Gastroesophageal sphincter (tissue), 4 donors: ENCODE results near the gene ADAMTS4. TPM values are rescaled to one million over a fixed set of nuclear protein-coding genes. Genes with fewer than 3 reads are reported as not detected.
"Not testable (repeated sequence)": the region's sequence is repeated elsewhere in the genome, so short reads cannot be mapped to it uniquely, and the experiment has no call there.

Experiments used
- ATAC-seq: fragments of 150-250 bp; one replicate; pipeline ENCODE4 v1.9.1; 2016; ENCODE audit warnings: mild to moderate bottlenecking, moderate library complexity
- H3K27ac ChIP-seq, 4 donors: fragments of 200-600 bp; sonication (generic) in 3 of 4; 1 replicate in 3 of 4; 2 replicates in 1 of 4; pipeline ENCODE4 v1.5.1; 2016 to 2019
- H3K27me3 ChIP-seq: fragments of 200-600 bp; sonication (generic); one replicate; pipeline ENCODE4 v1.5.1; 2019
- H3K36me3 ChIP-seq, 2 donors: fragments of 200-600 bp; sonication (generic); one replicate each; pipeline ENCODE4 v1.5.1; 2019; ENCODE audit warnings: control low read depth in 1 of 2
- H3K4me1 ChIP-seq, 3 donors: fragments of 200-600 bp; sonication (generic); 1 replicate in 2 of 3; 2 replicates in 1 of 3; pipeline ENCODE4 v1.5.1; 2016 to 2019; ENCODE audit warnings: control low read depth in 2 of 3
- H3K4me3 ChIP-seq, 2 donors: fragments of 200-600 bp; sonication (generic); one replicate each; pipeline ENCODE4 v1.5.1; 2019; ENCODE audit warnings: mild to moderate bottlenecking in 1 of 2, moderate library complexity in 1 of 2
- H3K9me3 ChIP-seq, 3 donors: fragments of 200-600 bp; sonication (generic); one replicate each; pipeline ENCODE4 v1.5.1; 2017 to 2019; ENCODE audit warnings: control low read depth in 2 of 3
- EP300 ChIP-seq: sonication (generic); formaldehyde crosslinking; IDR thresholded peaks from one replicate; pipeline ENCODE4 v1.6.1; 2017; ENCODE audit warnings: antibody characterized with exemption, mild to moderate bottlenecking
- POLR2A ChIP-seq, 2 donors: fragments of 450-650 bp; IDR thresholded peaks; one replicate each; pipeline ENCODE4 v1.6.1; 2017; ENCODE audit warnings: antibody characterized with exemption in 2 of 2, mild to moderate bottlenecking in 2 of 2, moderate library complexity in 1 of 2
- POLR2AphosphoS5 ChIP-seq: sonication (generic); formaldehyde crosslinking; IDR thresholded peaks from one replicate; pipeline ENCODE4 v1.6.1; 2017; ENCODE audit warnings: antibody characterized with exemption
- WGBS, 2 donors: methylation state at CpG; one replicate each; pipeline ENCODE4 v1.1.5; 2018; ENCODE audit warnings: low coverage in 1 of 2; 5-methylcytosine and 5-hydroxymethylcytosine counted together
- total RNA-seq, 4 donors: library from RNA; depleted of rRNA; stranded (reverse); fragments of >200 nt; gene quantifications; one replicate each; pipeline ENCODE4 v1.1.0, GENCODE V29; 2016
- TF ChIP-seq, protein P1 (sequence below), 4 experiments: fragments of 200-600 bp in 2 of 4; fragments of 450-650 bp in 2 of 4; sonication (generic) in 1 of 4; IDR thresholded peaks; one replicate each; pipeline ENCODE4 v1.5.1; 2017 to 2019; ENCODE audit warnings: antibody characterized with exemption in 4 of 4, mild to moderate bottlenecking in 2 of 4, moderate library complexity in 2 of 4

Gene ADAMTS4
- total RNA-seq, 4 donors from 2014 or later: 3.7 to 60.6 (median 6.7) TPM

DNA sequence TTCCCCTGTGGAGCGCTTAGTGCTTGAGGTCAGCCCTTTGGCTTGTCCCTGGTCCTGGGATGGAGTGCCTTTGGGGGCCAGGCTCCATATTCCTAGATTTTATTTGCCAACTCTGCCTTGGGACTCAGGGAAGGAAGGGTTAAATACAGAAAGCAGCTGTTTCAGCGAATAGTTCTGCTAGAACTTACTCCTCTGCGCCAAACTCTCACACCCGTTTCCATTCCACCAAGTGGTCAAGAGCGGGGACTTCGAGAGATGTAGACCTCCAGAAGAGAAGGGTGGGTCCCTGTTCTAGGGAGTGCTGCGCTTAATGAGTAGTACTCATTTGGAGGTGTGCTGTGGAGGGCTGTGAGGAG lies 26.3 kb upstream of the ADAMTS4 start:
- H3K36me3 ChIP-seq: peaks cover 0 to 24% of the 10 kb centered on the region in 2 donors
- peak overlapping the region; percentile 22 to 73 (median 72) for H3K27ac ChIP-seq
- TF ChIP-seq POLR2A (IDR thresholded peaks at IDR 0.05) (no peak), POLR2AphosphoS5 (no peak), EP300 (no peak)
- TF ChIP-seq, protein P1, sequence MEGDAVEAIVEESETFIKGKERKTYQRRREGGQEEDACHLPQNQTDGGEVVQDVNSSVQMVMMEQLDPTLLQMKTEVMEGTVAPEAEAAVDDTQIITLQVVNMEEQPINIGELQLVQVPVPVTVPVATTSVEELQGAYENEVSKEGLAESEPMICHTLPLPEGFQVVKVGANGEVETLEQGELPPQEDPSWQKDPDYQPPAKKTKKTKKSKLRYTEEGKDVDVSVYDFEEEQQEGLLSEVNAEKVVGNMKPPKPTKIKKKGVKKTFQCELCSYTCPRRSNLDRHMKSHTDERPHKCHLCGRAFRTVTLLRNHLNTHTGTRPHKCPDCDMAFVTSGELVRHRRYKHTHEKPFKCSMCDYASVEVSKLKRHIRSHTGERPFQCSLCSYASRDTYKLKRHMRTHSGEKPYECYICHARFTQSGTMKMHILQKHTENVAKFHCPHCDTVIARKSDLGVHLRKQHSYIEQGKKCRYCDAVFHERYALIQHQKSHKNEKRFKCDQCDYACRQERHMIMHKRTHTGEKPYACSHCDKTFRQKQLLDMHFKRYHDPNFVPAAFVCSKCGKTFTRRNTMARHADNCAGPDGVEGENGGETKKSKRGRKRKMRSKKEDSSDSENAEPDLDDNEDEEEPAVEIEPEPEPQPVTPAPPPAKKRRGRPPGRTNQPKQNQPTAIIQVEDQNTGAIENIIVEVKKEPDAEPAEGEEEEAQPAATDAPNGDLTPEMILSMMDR (IDR thresholded peaks at IDR 0.05): no peak
- peaks cover 0 to 29% (median 18%) of the 10 kb centered on the region in 3 donors for H3K4me1 ChIP-seq
- no peaks in the 10 kb centered on the region for H3K27me3 ChIP-seq
- H3K9me3 ChIP-seq: no peaks in the 10 kb centered on the region
- no peak overlapping the region for H3K4me3 ChIP-seq
- ATAC-seq: peak; percentile 3
- 50% methylated on average over 5 of the region's 7 CpGs; no CpG with 5 or more reads in 1 of the 2 donors for WGBS, 2 donors

DNA sequence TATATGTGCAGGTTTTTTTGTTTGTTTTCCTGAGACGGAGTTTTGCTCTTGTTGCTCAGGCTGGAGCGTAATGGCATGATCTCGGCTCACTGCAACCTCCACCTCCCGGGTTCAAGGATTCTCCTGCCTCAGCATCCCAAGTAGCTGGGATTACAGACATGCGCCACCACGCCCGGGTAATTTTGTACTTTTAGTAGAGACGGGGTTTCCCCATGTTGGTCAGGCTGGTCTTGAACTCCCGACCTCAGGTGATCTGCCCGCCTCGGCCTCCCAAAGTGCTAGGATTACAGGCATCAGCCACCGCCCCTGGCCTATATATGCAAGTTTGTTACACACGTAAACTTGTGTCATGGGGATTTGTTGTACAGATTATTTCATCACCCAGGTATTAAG lies 25.8 kb upstream of the ADAMTS4 start:
- not testable (repeated sequence) for ATAC-seq, H3K4me3 ChIP-seq, H3K27me3 ChIP-seq, H3K9me3 ChIP-seq
- Histone ChIP-seq H3K36me3 (peaks cover 0 to 20% of the 10 kb centered on the region in 2 donors), H3K27ac (peak overlapping the region in 1 of 4 donors; percentile 73), H3K4me1 (peaks cover 0 to 29% (median 18%) of the 10 kb centered on the region in 3 donors)
- WGBS, 2 donors: 70% methylated on average over 4 of the region's 13 CpGs; no CpG with 5 or more reads in 1 of the 2 donors

DNA sequence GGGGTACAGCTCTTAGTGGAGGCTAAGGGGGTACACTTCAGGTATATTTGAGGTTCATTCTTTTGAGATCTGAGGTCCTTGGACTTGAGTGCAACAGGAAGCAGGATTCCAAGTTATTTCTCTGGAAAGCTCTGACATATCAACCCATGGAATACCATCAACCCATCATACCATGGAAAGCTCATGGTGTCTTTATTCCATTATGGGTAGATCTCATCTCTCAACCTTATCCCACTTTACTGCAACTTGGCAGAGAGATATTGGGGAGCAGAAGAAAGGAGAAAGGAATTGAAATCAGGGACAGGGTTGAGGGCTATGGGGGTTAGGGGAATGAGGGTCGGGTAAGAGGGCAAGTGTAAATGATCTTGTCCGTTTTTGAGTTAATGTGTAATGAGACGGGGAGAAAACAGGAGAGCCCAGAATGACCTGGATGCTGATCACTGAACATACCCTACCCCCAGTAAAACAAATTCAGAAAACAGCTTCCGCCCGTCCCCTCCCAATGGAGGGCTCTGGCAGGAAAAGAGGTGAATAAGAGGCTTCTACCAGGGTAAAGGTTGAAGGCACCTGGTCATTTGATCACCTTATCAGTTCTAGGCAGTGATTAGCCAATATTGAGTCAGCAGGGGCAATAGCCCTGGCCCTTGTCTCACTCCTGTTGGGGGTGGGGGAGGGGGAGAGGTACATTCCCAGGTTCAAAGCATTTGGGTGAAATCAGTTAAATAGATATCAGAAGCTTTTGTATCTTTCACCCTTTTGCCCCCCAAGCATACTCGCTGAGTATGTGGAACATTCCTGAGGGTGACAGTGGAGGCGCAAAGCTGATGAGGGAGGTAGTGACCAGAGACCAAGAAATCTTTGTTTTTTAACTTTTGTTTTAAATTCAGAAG lies 25.2 kb upstream of the ADAMTS4 start:
- no peak overlapping the region for H3K27ac ChIP-seq
- H3K4me3 ChIP-seq: no peak overlapping the region
- peaks cover 0 to 13% of the 10 kb centered on the region in 2 donors for H3K36me3 ChIP-seq
- ATAC-seq: no peak
- H3K4me1 ChIP-seq: peaks cover 0 to 29% (median 18%) of the 10 kb centered on the region in 3 donors
- TF ChIP-seq, protein P1 (IDR thresholded peaks at IDR 0.05): no peak
- TF ChIP-seq POLR2A (IDR thresholded peaks at IDR 0.05): no peak
- no peak for TF ChIP-seq POLR2AphosphoS5
- no peak for TF ChIP-seq EP300
- 79 to 88% methylated on average over 6 to 7 of the region's 7 CpGs for WGBS, 2 donors
- H3K27me3 ChIP-seq: no peaks in the 10 kb centered on the region
- no peaks in the 10 kb centered on the region for H3K9me3 ChIP-seq

DNA sequence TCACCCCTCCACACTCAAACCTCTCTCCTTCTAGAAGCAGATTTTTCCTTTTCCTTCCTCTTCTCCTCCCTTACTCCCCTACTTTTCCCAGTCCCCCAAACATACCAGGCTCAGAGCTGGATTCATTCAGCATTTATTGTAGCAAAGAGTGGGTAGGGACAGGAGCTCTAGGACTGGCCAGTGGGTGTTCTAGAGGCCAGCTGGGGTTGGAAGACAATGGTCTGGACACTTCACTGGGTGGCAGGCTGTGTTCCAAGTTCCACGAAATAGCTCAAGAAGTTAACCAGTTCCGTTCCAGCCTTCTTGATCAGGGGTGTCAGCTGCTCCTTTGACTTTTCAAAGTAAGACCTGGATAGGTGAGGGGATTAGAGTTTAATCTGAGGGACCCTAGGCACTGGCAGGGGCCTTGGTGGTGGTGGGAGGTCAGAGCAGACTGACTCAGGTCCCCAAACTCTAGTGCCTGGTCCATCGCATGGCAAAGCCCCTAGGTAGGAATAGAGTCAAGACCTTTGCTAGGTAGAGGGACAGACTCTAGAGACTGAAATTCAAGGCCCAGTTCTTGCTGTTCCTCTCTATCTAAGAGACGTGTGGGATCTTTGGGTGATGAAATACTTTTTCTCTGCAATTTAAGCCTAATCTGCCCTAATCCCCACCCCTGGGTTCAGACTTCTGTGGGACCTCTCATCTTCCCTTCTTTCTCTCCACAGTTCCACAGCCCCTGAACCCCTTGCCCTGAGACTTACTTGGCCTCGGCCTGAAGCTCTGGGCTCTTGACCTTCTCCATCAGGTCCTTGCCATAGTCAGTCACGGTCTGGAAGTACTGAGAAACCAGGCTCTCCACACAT lies 23.5 kb upstream of the ADAMTS4 start:
- TF ChIP-seq POLR2AphosphoS5 (no peak), POLR2A (IDR thresholded peaks at IDR 0.05) (no peak), EP300 (no peak)
- TF ChIP-seq, protein P1 (IDR thresholded peaks at IDR 0.05): no peak
- no peak for ATAC-seq
- 66 to 81% methylated on average over 2 to 5 of the region's 6 CpGs for WGBS, 2 donors
- no peaks in the 10 kb centered on the region for H3K36me3 ChIP-seq
- H3K4me1 ChIP-seq: peaks cover 0 to 21% (median 11%) of the 10 kb centered on the region in 3 donors
- H3K27me3 ChIP-seq: no peaks in the 10 kb centered on the region
- H3K27ac ChIP-seq: no peak overlapping the region
- no peak overlapping the region for H3K4me3 ChIP-seq
- no peaks in the 10 kb centered on the region for H3K9me3 ChIP-seq

DNA sequence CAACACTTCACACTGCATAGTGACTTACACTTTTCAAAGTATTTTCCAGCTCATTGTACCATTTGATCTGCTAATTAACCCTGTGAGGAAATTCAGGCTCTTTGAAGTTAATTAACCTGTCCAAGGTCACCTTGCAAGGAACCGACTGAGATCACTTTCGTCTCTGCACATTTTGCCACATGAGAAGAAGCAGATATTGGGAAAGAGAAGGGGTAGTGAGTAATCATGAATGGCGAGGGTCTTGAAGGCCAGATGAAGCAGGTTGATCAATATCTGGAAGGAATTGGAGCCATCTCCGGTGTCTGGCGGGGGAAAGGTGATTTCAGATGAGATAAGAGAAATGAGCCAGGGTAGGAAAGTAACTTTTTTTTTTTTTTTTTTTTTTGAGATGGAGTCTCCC lies 21.1 kb upstream of the ADAMTS4 start:
- 81% methylated on average over 3 to 5 of the region's 5 CpGs for WGBS, 2 donors
- TF ChIP-seq POLR2AphosphoS5: no peak
- TF ChIP-seq POLR2A (IDR thresholded peaks at IDR 0.05): no peak
- TF ChIP-seq, protein P1 (IDR thresholded peaks at IDR 0.05): no peak
- no peaks in the 10 kb centered on the region for H3K27me3 ChIP-seq
- H3K36me3 ChIP-seq: peaks cover 0 to 7% of the 10 kb centered on the region in 2 donors
- H3K9me3 ChIP-seq: no peaks in the 10 kb centered on the region
- H3K27ac ChIP-seq: no peak overlapping the region
- H3K4me3 ChIP-seq: no peak overlapping the region
- H3K4me1 ChIP-seq: peaks cover 0 to 2% (median 0%) of the 10 kb centered on the region in 3 donors
- no peak for ATAC-seq
